Stimulated activated naive B cell treated with anti-CD40 and anti-IgM and Interleukin-4, amounts not matched to agents 10 μg/mL and 1 μg/mL and 100 μg/mL, for 72 hours (primary cell): ENCODE data around the gene NDFIP2.

Experiments used
- ATAC-seq, 2 donors: fragments of 150-1000 bp; cut with Tn5 transposase; replicated peaks; 2 replicates each; pipeline ENCODE4 v1.10.0; 2021; ENCODE audit warnings: moderate library complexity in 1 of 2
- DNase-seq: peaks from one replicate; pipeline ENCODE4 v3.0.0; 2021
- H3K27ac Mint-ChIP-seq: one replicate; pipeline ENCODE4 v1.8.0; 2022; ENCODE audit warnings: mild to moderate bottlenecking, mixed read lengths
- H3K27me3 Mint-ChIP-seq, 2 donors: one replicate each; pipeline ENCODE4 v1.8.0; 2022; ENCODE audit warnings: mixed read lengths in 2 of 2
- H3K36me3 Mint-ChIP-seq, 2 donors: one replicate each; pipeline ENCODE4 v1.8.0; 2022; ENCODE audit warnings: mixed read lengths in 2 of 2, mild to moderate bottlenecking in 1 of 2
- H3K4me1 Mint-ChIP-seq, 2 donors: one replicate each; pipeline ENCODE4 v1.8.0; 2022; ENCODE audit warnings: mixed read lengths in 2 of 2, mild to moderate bottlenecking in 1 of 2
- H3K4me3 Mint-ChIP-seq, 2 donors: one replicate each; pipeline ENCODE4 v1.8.0; 2022; ENCODE audit warnings: mild to moderate bottlenecking in 2 of 2, mixed read lengths in 2 of 2, moderate library complexity in 1 of 2
- H3K9me3 Mint-ChIP-seq, 2 donors: one replicate each; pipeline ENCODE4 v1.8.0; 2022; ENCODE audit warnings: mixed read lengths in 2 of 2, mild to moderate bottlenecking in 1 of 2

Gene NDFIP2

GRCh38 chr13:79470666-79471065, 10.3 kb upstream of the NDFIP2 start:
- H3K27me3 Mint-ChIP-seq = peaks cover 33 to 37% of the 10 kb centered on the region in 2 donors
- peaks cover 3 to 10% of the 10 kb centered on the region in 2 donors for H3K4me1 Mint-ChIP-seq
- no peak for DNase-seq
- no peak for ATAC-seq
- H3K9me3 Mint-ChIP-seq = peaks cover 4 to 5% of the 10 kb centered on the region in 2 donors
- H3K4me3 Mint-ChIP-seq = no peak overlapping the region
- peaks cover 2 to 4% of the 10 kb centered on the region in 2 donors for H3K36me3 Mint-ChIP-seq
- no peak overlapping the region for H3K27ac Mint-ChIP-seq

- Mint-ChIP-seq H3K27ac (no peak overlapping the region), H3K4me3 (no peak overlapping the region), H3K4me1 (peaks cover 4 to 16% of the 10 kb centered on the region in 2 donors), H3K27me3 (peaks cover 32 to 33% of the 10 kb centered on the region in 2 donors), H3K9me3 (peaks cover 4 to 5% of the 10 kb centered on the region in 2 donors), H3K36me3 (peaks cover 0 to 4% of the 10 kb centered on the region in 2 donors)
- DNase-seq (no peak), ATAC-seq (no peak)
Observed at GRCh38 chr13:79475569-79475968, 5.4 kb upstream of the NDFIP2 start.

- ATAC-seq (no peak), DNase-seq (no peak)
- peaks cover 37 to 44% of the 10 kb centered on the region in 2 donors for H3K27me3 Mint-ChIP-seq
- no peak overlapping the region for H3K4me3 Mint-ChIP-seq
- H3K4me1 Mint-ChIP-seq = peaks cover 8 to 33% of the 10 kb centered on the region in 2 donors
- H3K36me3 Mint-ChIP-seq = peaks cover 0 to 9% of the 10 kb centered on the region in 2 donors
- no peak overlapping the region for H3K27ac Mint-ChIP-seq
- peaks cover 4 to 5% of the 10 kb centered on the region in 2 donors for H3K9me3 Mint-ChIP-seq
Observed at GRCh38 chr13:79477968-79478367, 3.0 kb upstream of the NDFIP2 start.

- H3K4me1 Mint-ChIP-seq = peaks cover 8 to 33% of the 10 kb centered on the region in 2 donors
- ATAC-seq = no peak
Observed at GRCh38 chr13:79479882-79480281, 1.1 kb upstream of the NDFIP2 start.

GRCh38 chr13:79481685-79482052, 714 bp downstream of the NDFIP2 start:
- Mint-ChIP-seq H3K4me1 (peaks cover 15 to 43% of the 10 kb centered on the region in 2 donors), H3K27ac (peak overlapping the region; percentile 86), H3K27me3 (peaks cover 36 to 47% of the 10 kb centered on the region in 2 donors), H3K4me3 (peak overlapping the region; percentile 95 to 96), H3K36me3 (peaks cover 2 to 11% of the 10 kb centered on the region in 2 donors), H3K9me3 (no peaks in the 10 kb centered on the region)
- peak; percentile 48 to 49 for ATAC-seq
- DNase-seq = no peak

More at GRCh38 chr13:79479882-79480281, 1.1 kb upstream of the NDFIP2 start:
- Mint-ChIP-seq H3K27ac (no peak overlapping the region), H3K27me3 (peaks cover 27 to 40% of the 10 kb centered on the region in 2 donors), H3K9me3 (no peaks in the 10 kb centered on the region), H3K36me3 (peaks cover 0 to 4% of the 10 kb centered on the region in 2 donors), H3K4me3 (peak overlapping the region in 1 of 2 donors; percentile 41)
- DNase-seq = no peak

GRCh38 chr13:79482281-79482970, 1.5 kb downstream of the NDFIP2 start:
- peaks cover 15 to 47% of the 10 kb centered on the region in 2 donors for H3K4me1 Mint-ChIP-seq
- H3K4me3 Mint-ChIP-seq = peak overlapping the region; percentile 95 to 96
- peaks cover 34 to 45% of the 10 kb centered on the region in 2 donors for H3K27me3 Mint-ChIP-seq
- no peaks in the 10 kb centered on the region for H3K9me3 Mint-ChIP-seq
- DNase-seq = no peak
- no peak overlapping the region for H3K27ac Mint-ChIP-seq
- ATAC-seq = no peak
- peaks cover 2 to 11% of the 10 kb centered on the region in 2 donors for H3K36me3 Mint-ChIP-seq

- no peak for DNase-seq
Observed at GRCh38 chr13:79483086-79483706, 2.2 kb downstream of the NDFIP2 start.

GRCh38 chr13:79485014-79485811, 4.3 kb downstream of the NDFIP2 start:
- peaks cover 29 to 32% of the 10 kb centered on the region in 2 donors for H3K27me3 Mint-ChIP-seq
- no peak for DNase-seq
- no peak for ATAC-seq

More at GRCh38 chr13:79483086-79483706, 2.2 kb downstream of the NDFIP2 start:
- Mint-ChIP-seq H3K27ac (no peak overlapping the region), H3K27me3 (peaks cover 29 to 37% of the 10 kb centered on the region in 2 donors), H3K9me3 (no peaks in the 10 kb centered on the region), H3K4me1 (peaks cover 15 to 53% of the 10 kb centered on the region in 2 donors), H3K4me3 (no peak overlapping the region), H3K36me3 (peaks cover 2 to 11% of the 10 kb centered on the region in 2 donors)
- ATAC-seq = no peak

GRCh38 chr13:79486433-79487188, 5.7 kb downstream of the NDFIP2 start:
- Mint-ChIP-seq H3K4me1 (peaks cover 15 to 35% of the 10 kb centered on the region in 2 donors), H3K27ac (no peak overlapping the region), H3K9me3 (no peaks in the 10 kb centered on the region), H3K36me3 (peaks cover 5 to 17% of the 10 kb centered on the region in 2 donors), H3K4me3 (no peak overlapping the region), H3K27me3 (peaks cover 22 to 27% of the 10 kb centered on the region in 2 donors)
- no peak for DNase-seq
- no peak for ATAC-seq

More at GRCh38 chr13:79485014-79485811, 4.3 kb downstream of the NDFIP2 start:
- Mint-ChIP-seq H3K27ac (no peak overlapping the region), H3K36me3 (peaks cover 5 to 19% of the 10 kb centered on the region in 2 donors), H3K4me1 (peaks cover 18 to 48% of the 10 kb centered on the region in 2 donors), H3K9me3 (no peaks in the 10 kb centered on the region), H3K4me3 (no peak overlapping the region)

GRCh38 chr13:79490326-79490725, 9.4 kb downstream of the NDFIP2 start:
- peaks cover 8 to 17% of the 10 kb centered on the region in 2 donors for H3K27me3 Mint-ChIP-seq
- H3K36me3 Mint-ChIP-seq = peaks cover 5 to 12% of the 10 kb centered on the region in 2 donors
- H3K27ac Mint-ChIP-seq = no peak overlapping the region
- no peak for ATAC-seq
- H3K4me3 Mint-ChIP-seq = no peak overlapping the region
- no peaks in the 10 kb centered on the region for H3K9me3 Mint-ChIP-seq
- no peak for DNase-seq
- H3K4me1 Mint-ChIP-seq = peaks cover 14 to 23% of the 10 kb centered on the region in 2 donors

GRCh38 chr13:79490824-79491223, 9.9 kb downstream of the NDFIP2 start:
- Mint-ChIP-seq H3K27me3 (peaks cover 8 to 17% of the 10 kb centered on the region in 2 donors), H3K36me3 (peaks cover 2 to 9% of the 10 kb centered on the region in 2 donors), H3K27ac (no peak overlapping the region), H3K4me1 (peaks cover 10 to 18% of the 10 kb centered on the region in 2 donors), H3K9me3 (no peaks in the 10 kb centered on the region), H3K4me3 (no peak overlapping the region)
- ATAC-seq (no peak), DNase-seq (no peak)

GRCh38 chr13:79491715-79492114, 10.8 kb downstream of the NDFIP2 start:
- H3K4me3 Mint-ChIP-seq = no peak overlapping the region
- H3K36me3 Mint-ChIP-seq = peaks cover 2 to 8% of the 10 kb centered on the region in 2 donors
- peaks cover 8 to 16% of the 10 kb centered on the region in 2 donors for H3K27me3 Mint-ChIP-seq
- no peak for DNase-seq
- peaks cover 10 to 17% of the 10 kb centered on the region in 2 donors for H3K4me1 Mint-ChIP-seq
- ATAC-seq = no peak
- no peaks in the 10 kb centered on the region for H3K9me3 Mint-ChIP-seq
- no peak overlapping the region for H3K27ac Mint-ChIP-seq

- Mint-ChIP-seq H3K9me3 (no peaks in the 10 kb centered on the region), H3K36me3 (peaks cover 2 to 8% of the 10 kb centered on the region in 2 donors), H3K27me3 (peaks cover 8 to 16% of the 10 kb centered on the region in 2 donors), H3K4me1 (peaks cover 10 to 13% of the 10 kb centered on the region in 2 donors), H3K4me3 (no peak overlapping the region), H3K27ac (no peak overlapping the region)
- ATAC-seq (no peak), DNase-seq (no peak)
Observed at GRCh38 chr13:79492313-79492798, 11.4 kb downstream of the NDFIP2 start.
